ENCODE results near the gene MCC.

- TF ChIP-seq, protein P1, sequence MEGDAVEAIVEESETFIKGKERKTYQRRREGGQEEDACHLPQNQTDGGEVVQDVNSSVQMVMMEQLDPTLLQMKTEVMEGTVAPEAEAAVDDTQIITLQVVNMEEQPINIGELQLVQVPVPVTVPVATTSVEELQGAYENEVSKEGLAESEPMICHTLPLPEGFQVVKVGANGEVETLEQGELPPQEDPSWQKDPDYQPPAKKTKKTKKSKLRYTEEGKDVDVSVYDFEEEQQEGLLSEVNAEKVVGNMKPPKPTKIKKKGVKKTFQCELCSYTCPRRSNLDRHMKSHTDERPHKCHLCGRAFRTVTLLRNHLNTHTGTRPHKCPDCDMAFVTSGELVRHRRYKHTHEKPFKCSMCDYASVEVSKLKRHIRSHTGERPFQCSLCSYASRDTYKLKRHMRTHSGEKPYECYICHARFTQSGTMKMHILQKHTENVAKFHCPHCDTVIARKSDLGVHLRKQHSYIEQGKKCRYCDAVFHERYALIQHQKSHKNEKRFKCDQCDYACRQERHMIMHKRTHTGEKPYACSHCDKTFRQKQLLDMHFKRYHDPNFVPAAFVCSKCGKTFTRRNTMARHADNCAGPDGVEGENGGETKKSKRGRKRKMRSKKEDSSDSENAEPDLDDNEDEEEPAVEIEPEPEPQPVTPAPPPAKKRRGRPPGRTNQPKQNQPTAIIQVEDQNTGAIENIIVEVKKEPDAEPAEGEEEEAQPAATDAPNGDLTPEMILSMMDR (IDR thresholded peaks at IDR 0.05; ENCODE audit: insufficient read depth, low read depth, low read length): no peak
- no peak for TF ChIP-seq EZH2 (IDR thresholded peaks at IDR 0.05; ENCODE audit: insufficient read depth, low read length)
Measured at GRCh38 chr5:113115956-113116355, 372.3 kb downstream of the MCC start.
